HG03439 (cell line): ENCODE data around the gene FASTKD2.
"Not testable (repeated sequence)": the region's sequence is repeated elsewhere in the genome, so short reads cannot be mapped to it uniquely, and the experiment has no call there.

Experiments used
- ATAC-seq: cut with Tn5 transposase; IDR thresholded peaks from one replicate; pipeline ENCODE4 v1.9.1; 2021; ENCODE audit warnings: mild to moderate bottlenecking, moderate library complexity; ENCODE audit not compliant: unreplicated experiment

FASTKD2 gene

GRCh38 chr2:206790311-206790935 lies 25.0 kb downstream of the FASTKD2 start:
- ATAC-seq = no peak

- ATAC-seq = no peak
These were observed 27.2 kb downstream of the FASTKD2 start for GRCh38 chr2:206792645-206793044.

GRCh38 chr2:206797376-206797775 lies 32.0 kb downstream of the FASTKD2 start:
- no peak for ATAC-seq

- no peak for ATAC-seq
These were observed 32.6 kb downstream of the FASTKD2 start for GRCh38 chr2:206798000-206798399.

- ATAC-seq = no peak
These were observed 33.7 kb downstream of the FASTKD2 start for GRCh38 chr2:206799083-206799482.

GRCh38 chr2:206800506-206801417 lies 35.4 kb downstream of the FASTKD2 start:
- ATAC-seq = no peak

GRCh38 chr2:206801418-206802189 lies 36.2 kb downstream of the FASTKD2 start:
- ATAC-seq = no peak

- no peak for ATAC-seq
These were observed 37.5 kb downstream of the FASTKD2 start for GRCh38 chr2:206802654-206803514.

GRCh38 chr2:206804326-206804725 lies 38.9 kb downstream of the FASTKD2 start:
- ATAC-seq = no peak

GRCh38 chr2:206805887-206806607 lies 40.6 kb downstream of the FASTKD2 start:
- ATAC-seq = no peak

GRCh38 chr2:206807624-206808023 lies 42.2 kb downstream of the FASTKD2 start:
- ATAC-seq = not testable (repeated sequence)

- ATAC-seq = not testable (repeated sequence)
These were observed 47.1 kb downstream of the FASTKD2 start for GRCh38 chr2:206812471-206812870.

GRCh38 chr2:206814498-206814897 lies 49.1 kb downstream of the FASTKD2 start:
- no peak for ATAC-seq

GRCh38 chr2:206820807-206821206 lies 55.4 kb downstream of the FASTKD2 start:
- no peak for ATAC-seq

- ATAC-seq = no peak
These were observed 57.8 kb downstream of the FASTKD2 start for GRCh38 chr2:206823178-206823577.

- ATAC-seq = no peak
These were observed 58.7 kb downstream of the FASTKD2 start for GRCh38 chr2:206824087-206824618.

GRCh38 chr2:206824993-206825392 lies 59.6 kb downstream of the FASTKD2 start:
- ATAC-seq = no peak

GRCh38 chr2:206831442-206831995 lies 66.1 kb downstream of the FASTKD2 start:
- ATAC-seq = no peak

- no peak for ATAC-seq
These were observed 67.5 kb downstream of the FASTKD2 start for GRCh38 chr2:206832873-206833272.
